IMR-90 (cell line): Measurements from ENCODE around the gene CENPV. TPM values are rescaled to one million over a fixed set of nuclear protein-coding genes. Genes with fewer than 3 reads are reported as not detected.

Source experiments
- ATAC-seq: fragments of 200-7000 bp; cut with Tn5 transposase; 2 replicates; pipeline ENCODE4 v1.9.1; 2020; ENCODE audit warnings: low read depth, mild to moderate bottlenecking, moderate library complexity
- BruUV-seq: library from RNA; stranded (reverse); fragments of 400-500 nt; replicated peaks from 2 replicates; lab custom pipeline; 2021; lab: Mats Ljungman, UMichigan
- CTCF ChIA-PET: fragments of 300-600 bp; formaldehyde crosslinking; extraction: SDS; loops from one replicate; lab custom pipeline; 2021; ENCODE audit warnings: antibody characterized with exemption; lab: Yijun Ruan, JAX
- POLR2A ChIA-PET: fragments of 300-600 bp; sonication (Branson Sonifier 250); formaldehyde crosslinking; loops from one replicate; lab custom pipeline; 2022; ENCODE audit warnings: antibody characterized with exemption; ENCODE audit not compliant: unreplicated experiment; lab: Charles Lee
- DNase-seq: peaks from one replicate; pipeline ENCODE4 v3.0.0; 2013
- H2AFZ ChIP-seq: replicated peaks from 2 replicates; pipeline ENCODE3; 2013; ENCODE audit warnings: low read length, mild to moderate bottlenecking; ENCODE audit not compliant: poor library complexity
- H2AK5ac ChIP-seq: 2 replicates; pipeline ENCODE4 v1.6.1; 2013; ENCODE audit warnings: low read depth, low read length, inconsistent platforms
- H2AK9ac ChIP-seq: replicated peaks from 2 replicates; pipeline ENCODE3; 2013; ENCODE audit warnings: mild to moderate bottlenecking, low read depth, low read length, moderate library complexity; ENCODE audit not compliant: poor library complexity
- H2BK120ac ChIP-seq: 2 replicates; pipeline ENCODE4 v1.6.1; 2013; ENCODE audit warnings: low read depth, low read length, inconsistent platforms
- H2BK15ac ChIP-seq: 3 replicates; pipeline ENCODE4 v1.6.1; 2013; ENCODE audit warnings: low read depth, low read length, inconsistent platforms
- H2BK20ac ChIP-seq: 2 replicates; pipeline ENCODE4 v1.6.1; 2013; ENCODE audit warnings: low read depth, mild to moderate bottlenecking, inconsistent platforms, low read length, moderate library complexity
- H2BK5ac ChIP-seq: 2 replicates; pipeline ENCODE4 v1.6.1; 2013; ENCODE audit warnings: mild to moderate bottlenecking, low read depth, low read length, inconsistent platforms; ENCODE audit not compliant: poor library complexity, severe bottlenecking
- H3K14ac ChIP-seq: replicated peaks from 2 replicates; pipeline ENCODE4 v1.6.1; 2013; ENCODE audit warnings: low read depth, low read length, inconsistent platforms
- H3K18ac ChIP-seq: 2 replicates; pipeline ENCODE4 v1.6.1; 2013; ENCODE audit warnings: low read depth, low read length, control low read depth
- H3K23ac ChIP-seq: 2 replicates; pipeline ENCODE4 v1.6.1; 2013; ENCODE audit warnings: low read depth, low read length, inconsistent platforms
- H3K27ac ChIP-seq: 2 replicates; pipeline ENCODE4 v1.5.1; 2013; ENCODE audit warnings: mild to moderate bottlenecking, control low read depth, low read length; ENCODE audit not compliant: insufficient read depth
- H3K27me3 ChIP-seq: 2 replicates; pipeline ENCODE4 v1.6.1; 2013; ENCODE audit warnings: low read length; ENCODE audit not compliant: control insufficient read depth, insufficient read depth
- H3K36me3 ChIP-seq: 2 replicates; pipeline ENCODE4 v1.6.1; 2013; ENCODE audit warnings: low read length, mixed read lengths; ENCODE audit not compliant: control insufficient read depth, insufficient read depth
- H3K4ac ChIP-seq: 2 replicates; pipeline ENCODE4 v1.6.1; 2013; ENCODE audit warnings: low read depth, low read length, inconsistent platforms
- H3K4me1 ChIP-seq: 2 replicates; pipeline ENCODE4 v1.6.1; 2013; ENCODE audit warnings: low read length, mixed read lengths; ENCODE audit not compliant: control insufficient read depth, insufficient read depth
- H3K4me2 ChIP-seq: 2 replicates; pipeline ENCODE4 v1.6.1; 2013; ENCODE audit warnings: low read depth, mild to moderate bottlenecking, control low read depth, low read length, moderate library complexity
- H3K4me3 ChIP-seq: 2 replicates; pipeline ENCODE4 v1.5.1; 2013; ENCODE audit warnings: low read depth, mild to moderate bottlenecking, control low read depth, low read length, moderate library complexity; ENCODE audit not compliant: insufficient read depth
- H3K56ac ChIP-seq: 2 replicates; pipeline ENCODE4 v1.6.1; 2013; ENCODE audit warnings: low read length, inconsistent platforms; ENCODE audit not compliant: insufficient read depth; ENCODE audit errors: extremely low read depth
- H3K79me1 ChIP-seq, 2 experiments: 2 replicates each; pipeline ENCODE4 v1.6.1; 2013; ENCODE audit warnings: low read length in 2 of 2, inconsistent platforms in 1 of 2, low read depth in 1 of 2
- H3K9ac ChIP-seq: 2 replicates; pipeline ENCODE4 v1.6.1; 2013; ENCODE audit warnings: low read depth, low read length, control low read depth
- H3K9me1 ChIP-seq: 2 replicates; pipeline ENCODE4 v1.6.1; 2013; ENCODE audit warnings: low read length, inconsistent platforms; ENCODE audit not compliant: insufficient read depth
- H3K9me3 ChIP-seq: 2 replicates; pipeline ENCODE4 v1.6.1; 2013; ENCODE audit warnings: low read length; ENCODE audit not compliant: control insufficient read depth, insufficient read depth
- H4K20me1 ChIP-seq: 2 replicates; pipeline ENCODE4 v1.6.1; 2013; ENCODE audit warnings: low read length, inconsistent platforms; ENCODE audit not compliant: insufficient read depth
- H4K5ac ChIP-seq: 2 replicates; pipeline ENCODE4 v1.6.1; 2013; ENCODE audit warnings: mild to moderate bottlenecking, low read depth, low read length, control low read depth
- H4K8ac ChIP-seq, 2 experiments: 2 replicates each; pipeline ENCODE4 v1.6.1; 2013; ENCODE audit warnings: low read depth in 2 of 2, low read length in 2 of 2, control low read depth in 1 of 2, inconsistent platforms in 1 of 2
- H4K91ac ChIP-seq: 2 replicates; pipeline ENCODE4 v1.6.1; 2013; ENCODE audit warnings: low read depth, low read length, inconsistent platforms; ENCODE audit not compliant: insufficient read depth
- BHLHE40 ChIP-seq: fragments of 150-350 bp; IDR thresholded peaks from 2 replicates; pipeline ENCODE4 v1.6.1; 2016; ENCODE audit warnings: mild to moderate bottlenecking, low read depth, low read length
- CEBPB ChIP-seq: IDR thresholded peaks from 2 replicates; pipeline ENCODE4 v1.6.1; 2012; ENCODE audit warnings: low read depth, low read length, improper control_type of control experiment
- CHD1 ChIP-seq: IDR thresholded peaks from 2 replicates; pipeline ENCODE4 v1.6.1; 2012; ENCODE audit warnings: low read depth, low read length, improper control_type of control experiment
- FOS ChIP-seq: fragments of 150-350 bp; IDR thresholded peaks from 2 replicates; pipeline ENCODE4 v1.6.1; 2016; ENCODE audit warnings: low read depth, low read length
- MAFK ChIP-seq: IDR thresholded peaks from 2 replicates; pipeline ENCODE4 v1.6.1; 2012; ENCODE audit warnings: low read depth, low read length, improper control_type of control experiment
- MAZ ChIP-seq: IDR thresholded peaks from 2 replicates; pipeline ENCODE4 v1.6.1; 2012; ENCODE audit warnings: low read depth, mild to moderate bottlenecking, low read length, improper control_type of control experiment, moderate library complexity, borderline replicate concordance
- MXI1 ChIP-seq: IDR thresholded peaks from 2 replicates; pipeline ENCODE4 v1.6.1; 2012; ENCODE audit warnings: low read depth, mild to moderate bottlenecking, low read length, moderate library complexity, borderline replicate concordance
- NFE2L2 ChIP-seq: fragments of 150-350 bp; IDR thresholded peaks from 2 replicates; pipeline ENCODE4 v1.6.1; 2016; ENCODE audit warnings: low read depth, mild to moderate bottlenecking, low read length
- POLR2A ChIP-seq: IDR thresholded peaks from 2 replicates; pipeline ENCODE4 v1.6.1; 2012; ENCODE audit warnings: mild to moderate bottlenecking, low read depth, low read length
- RAD21 ChIP-seq: IDR thresholded peaks from 2 replicates; pipeline ENCODE4 v1.6.1; 2012; ENCODE audit warnings: low read length, improper control_type of control experiment
- RCOR1 ChIP-seq: IDR thresholded peaks from 2 replicates; pipeline ENCODE4 v1.6.1; 2012; ENCODE audit warnings: mild to moderate bottlenecking, low read length, improper control_type of control experiment; ENCODE audit not compliant: insufficient replicate concordance
- RFX5 ChIP-seq: IDR thresholded peaks from 2 replicates; pipeline ENCODE4 v1.8.0; 2012; ENCODE audit warnings: low read depth, mild to moderate bottlenecking, low read length, moderate library complexity
- SMC3 ChIP-seq: fragments of 150-350 bp; IDR thresholded peaks from 2 replicates; pipeline ENCODE4 v1.6.1; 2016; ENCODE audit warnings: low read depth, mild to moderate bottlenecking, antibody characterized with exemption, low read length, moderate library complexity
- whole genome bisulfite sequencing, 2 experiments: methylation state at CpG; one replicate each; pipeline versions ENCODE4 v1.1.5 to v1.1.7; 2013; ENCODE audit warnings: missing lambda C conversion rate in 2 of 2; ENCODE audit not compliant: insufficient read length in 1 of 2; ENCODE audit errors: extremely low coverage in 2 of 2; 5-methylcytosine and 5-hydroxymethylcytosine counted together
- dilution Hi-C: fragments of 300-500 bp; cut with HindIII; formaldehyde crosslinking; loops from one replicate; pipeline ENCODE4 v1.14.3; 2018; ENCODE audit warnings: low sequenced_read_pairs; ENCODE audit not compliant: unreplicated experiment
- in situ Hi-C: fragments of 300-500 bp; cut with MboI; formaldehyde crosslinking; loops from 3 replicates; pipeline ENCODE4 v1.14.3; 2019; ENCODE audit warnings: low sequenced_read_pairs, inconsistent platforms, mixed read lengths
- intact Hi-C: fragments of 100-400 bp; cut with micrococcal nuclease; formaldehyde crosslinking; loops from 2 replicates; pipeline ENCODE4 v1.10.0; 2022
- polyA plus RNA-seq, 3 experiments: library from polyadenylated mRNA; depleted of rRNA; stranded (reverse); fragments of >200 nt; gene quantifications; 2 replicates each; pipeline ENCODE4 v1.2.3, GENCODE V29; 2012; ENCODE audit warnings: low replicate concordance in 1 of 3
- total RNA-seq: library from RNA; depleted of rRNA; stranded (reverse); fragments of >200 nt; gene quantifications from 2 replicates; pipeline ENCODE4 v1.2.3, GENCODE V29; 2012
- TF ChIP-seq, protein P1 (sequence below): fragments of 150-350 bp; IDR thresholded peaks from 2 replicates; pipeline ENCODE4 v1.6.1; 2017; ENCODE audit warnings: mild to moderate bottlenecking, antibody characterized with exemption, low read length, low read depth
- TF ChIP-seq, protein P2 (sequence below): conservative IDR thresholded peaks from 2 replicates; pipeline ENCODE4 v1.5.1; 2012; ENCODE audit warnings: mild to moderate bottlenecking, low read depth, low read length, improper control_type of control experiment
- TF ChIP-seq, protein P3 (sequence below): fragments of 150-350 bp; IDR thresholded peaks from 2 replicates; pipeline ENCODE4 v1.6.1; 2016; ENCODE audit warnings: low read depth, mild to moderate bottlenecking, low read length, moderate library complexity, borderline replicate concordance

CENPV gene
- total and polyA plus RNA-seq, 2 of the 4 experiments (the other 2 are of a cell fraction), result 35.3 to 49.8 TPM

DNA sequence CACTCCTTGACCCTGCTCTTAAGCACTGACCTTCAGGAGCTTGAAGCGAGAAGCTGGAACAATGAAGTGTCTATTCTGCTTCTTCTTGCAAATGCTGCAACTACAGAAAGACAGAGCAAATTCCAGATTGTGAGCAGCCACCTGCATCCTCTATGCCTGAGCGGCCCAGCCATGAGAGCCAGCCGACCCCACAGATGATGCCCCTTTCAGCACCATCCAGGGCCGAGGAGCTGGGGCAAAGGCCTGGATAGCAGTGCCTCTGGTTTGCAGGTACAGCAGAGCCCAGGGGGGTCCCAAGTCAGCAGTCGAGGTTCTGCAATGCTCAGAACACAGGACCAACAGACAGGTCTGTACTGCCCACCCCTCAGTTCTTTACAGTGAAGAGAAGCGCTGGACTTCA lies 4.7 kb downstream of the CENPV start:
- POLR2A ChIA-PET, result no interaction called here
- no peak overlapping the region for H3K4me2 ChIP-seq
- H2AK5ac ChIP-seq, result no peak overlapping the region
- H2BK5ac ChIP-seq, result no peak overlapping the region
- no TSS peak for BruUV-seq
- TF ChIP-seq CHD1, result no peak
- no peak for TF ChIP-seq RAD21
- no peak for TF ChIP-seq NFE2L2
- no peak for TF ChIP-seq BHLHE40
- no peak for TF ChIP-seq RFX5
- TF ChIP-seq CEBPB, result no peak
- TF ChIP-seq, protein P1, sequence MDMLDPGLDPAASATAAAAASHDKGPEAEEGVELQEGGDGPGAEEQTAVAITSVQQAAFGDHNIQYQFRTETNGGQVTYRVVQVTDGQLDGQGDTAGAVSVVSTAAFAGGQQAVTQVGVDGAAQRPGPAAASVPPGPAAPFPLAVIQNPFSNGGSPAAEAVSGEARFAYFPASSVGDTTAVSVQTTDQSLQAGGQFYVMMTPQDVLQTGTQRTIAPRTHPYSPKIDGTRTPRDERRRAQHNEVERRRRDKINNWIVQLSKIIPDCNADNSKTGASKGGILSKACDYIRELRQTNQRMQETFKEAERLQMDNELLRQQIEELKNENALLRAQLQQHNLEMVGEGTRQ, result no peak
- no peak for TF ChIP-seq POLR2A
- TF ChIP-seq SMC3, result no peak
- no peak for TF ChIP-seq FOS
- no peak for TF ChIP-seq MXI1
- no peak for TF ChIP-seq RCOR1
- TF ChIP-seq MAFK, result no peak
- TF ChIP-seq, protein P2, sequence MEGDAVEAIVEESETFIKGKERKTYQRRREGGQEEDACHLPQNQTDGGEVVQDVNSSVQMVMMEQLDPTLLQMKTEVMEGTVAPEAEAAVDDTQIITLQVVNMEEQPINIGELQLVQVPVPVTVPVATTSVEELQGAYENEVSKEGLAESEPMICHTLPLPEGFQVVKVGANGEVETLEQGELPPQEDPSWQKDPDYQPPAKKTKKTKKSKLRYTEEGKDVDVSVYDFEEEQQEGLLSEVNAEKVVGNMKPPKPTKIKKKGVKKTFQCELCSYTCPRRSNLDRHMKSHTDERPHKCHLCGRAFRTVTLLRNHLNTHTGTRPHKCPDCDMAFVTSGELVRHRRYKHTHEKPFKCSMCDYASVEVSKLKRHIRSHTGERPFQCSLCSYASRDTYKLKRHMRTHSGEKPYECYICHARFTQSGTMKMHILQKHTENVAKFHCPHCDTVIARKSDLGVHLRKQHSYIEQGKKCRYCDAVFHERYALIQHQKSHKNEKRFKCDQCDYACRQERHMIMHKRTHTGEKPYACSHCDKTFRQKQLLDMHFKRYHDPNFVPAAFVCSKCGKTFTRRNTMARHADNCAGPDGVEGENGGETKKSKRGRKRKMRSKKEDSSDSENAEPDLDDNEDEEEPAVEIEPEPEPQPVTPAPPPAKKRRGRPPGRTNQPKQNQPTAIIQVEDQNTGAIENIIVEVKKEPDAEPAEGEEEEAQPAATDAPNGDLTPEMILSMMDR, result no peak
- TF ChIP-seq MAZ, result no peak
- TF ChIP-seq, protein P3, sequence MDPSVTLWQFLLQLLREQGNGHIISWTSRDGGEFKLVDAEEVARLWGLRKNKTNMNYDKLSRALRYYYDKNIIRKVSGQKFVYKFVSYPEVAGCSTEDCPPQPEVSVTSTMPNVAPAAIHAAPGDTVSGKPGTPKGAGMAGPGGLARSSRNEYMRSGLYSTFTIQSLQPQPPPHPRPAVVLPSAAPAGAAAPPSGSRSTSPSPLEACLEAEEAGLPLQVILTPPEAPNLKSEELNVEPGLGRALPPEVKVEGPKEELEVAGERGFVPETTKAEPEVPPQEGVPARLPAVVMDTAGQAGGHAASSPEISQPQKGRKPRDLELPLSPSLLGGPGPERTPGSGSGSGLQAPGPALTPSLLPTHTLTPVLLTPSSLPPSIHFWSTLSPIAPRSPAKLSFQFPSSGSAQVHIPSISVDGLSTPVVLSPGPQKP, result no peak
- no peaks in the 10 kb centered on the region for H3K27me3 ChIP-seq
- ATAC-seq, result no peak
- H4K5ac ChIP-seq, result no peak overlapping the region
- peaks cover 7% of the 10 kb centered on the region; the same call in 1 of the 2 replicates for H3K9me1 ChIP-seq
- intact Hi-C loops (no loop called here), in situ Hi-C loops (no loop called here), dilution Hi-C loops (no loop called here)
- H2AFZ ChIP-seq, result no peak overlapping the region
- H2BK15ac ChIP-seq, result no peak overlapping the region
- H3K4me1 ChIP-seq, result 0 out of 2 replicates have a peak, but pooled peaks cover under 1% of the 10 kb centered on the region
- no peaks in the 10 kb centered on the region for H4K20me1 ChIP-seq
- 100% methylated on average over 4 of the region's 6 CpGs; no CpG with 5 or more reads in 1 of the 2 experiments for WGBS, 2 experiments
- no peak overlapping the region for H2BK120ac ChIP-seq
- no peak overlapping the region for H2BK20ac ChIP-seq
- no peak overlapping the region for H3K14ac ChIP-seq
- H3K36me3 ChIP-seq, result peaks cover 16% of the 10 kb centered on the region
- H3K23ac ChIP-seq, result no peak overlapping the region
- H3K18ac ChIP-seq, result no peak overlapping the region
- no peak overlapping the region for H3K9ac ChIP-seq
- CTCF ChIA-PET, result no interaction called here
- no peaks in the 10 kb centered on the region for H3K9me3 ChIP-seq
- H3K4ac ChIP-seq, result no peak overlapping the region
- H3K4me3 ChIP-seq, result no peak overlapping the region
- no peak overlapping the region for H4K91ac ChIP-seq
- H3K79me1 ChIP-seq, result peaks cover 6 to 16% of the 10 kb centered on the region in 2 experiments; a peak in 3 of 4 replicates
- no peak overlapping the region for H3K27ac ChIP-seq
- H4K8ac ChIP-seq, result no peak overlapping the region
- H2AK9ac ChIP-seq, result no peak overlapping the region
- no peak for DNase-seq
- H3K56ac ChIP-seq, result no peak overlapping the region
